A549 (cell line): ENCODE results near the gene WDR62. TPM values are rescaled to one million over a fixed set of nuclear protein-coding genes. Genes with fewer than 3 reads are reported as not detected.
A peak's percentile ranks its signal among the peaks of the same experiment; 100 is the strongest.

Experiments used
- ATAC-seq, 2 experiments: fragments of 200-7000 bp in 1 of 2; fragments of >200 bp in 1 of 2; cut with Nextera tagmentation in 1 of 2; cut with Tn5 transposase in 1 of 2; 3 replicates each; pipeline versions ENCODE4 v1.8.0 to v1.9.1; 2018 to 2020; ENCODE audit warnings: mild to moderate bottlenecking in 1 of 2, moderate library complexity in 1 of 2
- CTCF ChIA-PET: fragments of 300-600 bp; sonication (Branson Sonifier 250); formaldehyde crosslinking; extraction: SDS; loops from one replicate; lab custom pipeline; 2021; ENCODE audit warnings: antibody characterized with exemption, inconsistent platforms; lab: Yijun Ruan, JAX
- POLR2A ChIA-PET: fragments of 350-600 bp; formaldehyde crosslinking; extraction: SDS; loops from one replicate; lab custom pipeline; 2021; ENCODE audit warnings: antibody characterized with exemption, inconsistent platforms; lab: Yijun Ruan, JAX
- DNase-seq, 2 experiments: peaks; one replicate each; pipeline versions ENCODE4 v3.0.0 to v3.0.0-alpha.2; 2011 to 2016; ENCODE audit warnings: low read depth in 1 of 2, low spot score in 1 of 2
- FAIRE-seq: peaks from 2 replicates; lab custom pipeline; 2011; peaks lifted over from hg19 to GRCh38; lab: Jason Lieb, UNC
- H3K27ac ChIP-seq, 2 experiments: fragments of >200 bp; sonication (Bioruptor Twin); formaldehyde crosslinking; 3 replicates each; pipeline ENCODE4 v1.5.1; 2016 to 2017
- H3K4me1 ChIP-seq: fragments of >200 bp; sonication (Bioruptor Twin); formaldehyde crosslinking; 3 replicates; pipeline ENCODE4 v1.6.1; 2016
- H3K4me2 ChIP-seq: fragments of >200 bp; sonication (Bioruptor Twin); formaldehyde crosslinking; 3 replicates; pipeline ENCODE4 v1.6.1; 2016
- H3K4me3 ChIP-seq: fragments of >200 bp; sonication (Bioruptor Twin); formaldehyde crosslinking; 3 replicates; pipeline ENCODE4 v1.5.1; 2016
- H3K9me3 ChIP-seq: fragments of >200 bp; sonication (Bioruptor Twin); formaldehyde crosslinking; 3 replicates; pipeline ENCODE4 v1.6.1; 2016
- CBX2 ChIP-seq: fragments of 200-600 bp; sonication (generic); IDR thresholded peaks from 2 replicates; pipeline ENCODE4 v1.6.1; 2016; ENCODE audit warnings: low read depth, mild to moderate bottlenecking, borderline replicate concordance
- CEBPB ChIP-seq, 2 experiments: fragments of >200 bp in 1 of 2; sonication (Bioruptor Twin) in 1 of 2; formaldehyde crosslinking in 1 of 2; IDR thresholded peaks; 2 replicates each; pipeline ENCODE4 v1.6.1; 2012 to 2016
- CHD4 ChIP-seq: fragments of 200-600 bp; sonication (generic); IDR thresholded peaks from 2 replicates; pipeline ENCODE4 v1.6.1; 2016; ENCODE audit warnings: antibody characterized with exemption, mild to moderate bottlenecking, borderline replicate concordance
- EHF ChIP-seq: fragments of 250-450 bp; sonication (Bioruptor Pico); IDR thresholded peaks from 2 replicates; pipeline ENCODE4 v1.5.0; 2020; ENCODE audit warnings: mild to moderate bottlenecking
- EHMT2 ChIP-seq: fragments of 200-600 bp; sonication (generic); IDR thresholded peaks from 2 replicates; pipeline ENCODE4 v1.6.1; 2016; ENCODE audit warnings: antibody characterized with exemption, low read depth, mild to moderate bottlenecking, moderate library complexity
- EP300 ChIP-seq, 2 experiments: fragments of >200 bp; sonication (Bioruptor Twin); formaldehyde crosslinking; IDR thresholded peaks; 2 replicates in 1 of 2; 3 replicates in 1 of 2; pipeline ENCODE4 v1.6.1; 2016 to 2017
- ESRRA ChIP-seq: fragments of 150-350 bp; IDR thresholded peaks from 2 replicates; pipeline ENCODE4 v1.6.1; 2014; ENCODE audit warnings: mild to moderate bottlenecking, low read length, borderline replicate concordance
- FOSL2 ChIP-seq, 2 experiments: fragments of 450-650 bp in 1 of 2; fragments of >200 bp in 1 of 2; sonication (Bioruptor Twin) in 1 of 2; formaldehyde crosslinking; IDR thresholded peaks; 2 replicates each; pipeline versions ENCODE4 v1.5.0 to v1.6.1; 2016 to 2020; ENCODE audit warnings: mild to moderate bottlenecking in 1 of 2, moderate library complexity in 1 of 2
- GATA3 ChIP-seq: IDR thresholded peaks from 2 replicates; pipeline ENCODE4 v1.6.1; 2012; ENCODE audit warnings: borderline replicate concordance
- HDAC2 ChIP-seq: fragments of 200-600 bp; sonication (generic); IDR thresholded peaks from 2 replicates; pipeline ENCODE4 v1.6.1; 2016
- HOXB5 ChIP-seq: fragments of 250-450 bp; sonication (Bioruptor Pico); IDR thresholded peaks from 2 replicates; pipeline ENCODE4 v1.5.0; 2020; ENCODE audit warnings: mild to moderate bottlenecking, moderate library complexity
- JUN ChIP-seq, 2 experiments: fragments of >200 bp; sonication (Bioruptor Twin); formaldehyde crosslinking; IDR thresholded peaks; 2 replicates in 1 of 2; 3 replicates in 1 of 2; pipeline ENCODE4 v1.6.1; 2016 to 2017
- JUNB ChIP-seq: fragments of >200 bp; sonication (Bioruptor Twin); formaldehyde crosslinking; IDR thresholded peaks from 2 replicates; pipeline ENCODE4 v1.6.1; 2016
- KDM1A ChIP-seq: fragments of 200-600 bp; sonication (generic); IDR thresholded peaks from 2 replicates; pipeline ENCODE4 v1.6.1; 2016; ENCODE audit warnings: low read depth, mild to moderate bottlenecking
- KDM5A ChIP-seq: fragments of 200-600 bp; sonication (generic); IDR thresholded peaks from 2 replicates; pipeline ENCODE4 v1.6.1; 2016; ENCODE audit warnings: antibody characterized with exemption, mild to moderate bottlenecking
- MAFK ChIP-seq: fragments of 450-650 bp; IDR thresholded peaks from 2 replicates; pipeline ENCODE4 v1.6.1; 2014; ENCODE audit not compliant: partially characterized antibody
- MAZ ChIP-seq: fragments of 150-350 bp; IDR thresholded peaks from 2 replicates; pipeline ENCODE4 v1.6.1; 2014; ENCODE audit warnings: antibody characterized with exemption, low read depth, low read length, borderline replicate concordance
- NPAS2 ChIP-seq: fragments of 250-450 bp; sonication (Bioruptor Pico); IDR thresholded peaks from 2 replicates; pipeline ENCODE4 v1.8.0; 2022; ENCODE audit warnings: mild to moderate bottlenecking, moderate library complexity, borderline replicate concordance
- NR3C1 ChIP-seq: fragments of >200 bp; sonication (Bioruptor Twin); formaldehyde crosslinking; IDR thresholded peaks from 3 replicates; pipeline ENCODE4 v1.6.1; 2017
- POLR2A ChIP-seq: IDR thresholded peaks from 2 replicates; pipeline ENCODE4 v1.6.1; 2012; ENCODE audit warnings: mild to moderate bottlenecking, low read length
- RAD21 ChIP-seq, 2 experiments: fragments of >200 bp in 1 of 2; sonication (Bioruptor Twin) in 1 of 2; formaldehyde crosslinking in 1 of 2; IDR thresholded peaks in 1 of 2; conservative IDR thresholded peaks in 1 of 2; 2 replicates in 1 of 2; 3 replicates in 1 of 2; pipeline ENCODE4 v1.6.1; 2012 to 2018; ENCODE audit warnings: inconsistent platforms in 1 of 2
- RARB ChIP-seq: fragments of 250-450 bp; sonication (Bioruptor Pico); IDR thresholded peaks from 2 replicates; pipeline ENCODE4 v1.8.0; 2021; ENCODE audit warnings: mild to moderate bottlenecking, moderate library complexity
- RCOR1 ChIP-seq: fragments of 150-350 bp; IDR thresholded peaks from 2 replicates; pipeline ENCODE4 v1.6.1; 2014; ENCODE audit warnings: antibody characterized with exemption, low read length, low read depth
- RFX5 ChIP-seq: fragments of 450-650 bp; IDR thresholded peaks from 2 replicates; pipeline ENCODE4 v1.7.1; 2014; ENCODE audit warnings: antibody characterized with exemption, mild to moderate bottlenecking, moderate library complexity
- SREBF2 ChIP-seq: fragments of 450-650 bp; IDR thresholded peaks from 2 replicates; pipeline ENCODE4 v1.6.1; 2014; ENCODE audit warnings: mild to moderate bottlenecking, moderate library complexity
- TFCP2L1 ChIP-seq: fragments of 250-450 bp; sonication (Bioruptor Pico); IDR thresholded peaks from 2 replicates; pipeline ENCODE4 v1.5.0; 2021; ENCODE audit warnings: mild to moderate bottlenecking
- ZC3H11A ChIP-seq: fragments of 450-650 bp; IDR thresholded peaks from 2 replicates; pipeline ENCODE4 v1.6.1; 2014; ENCODE audit warnings: antibody characterized with exemption, mild to moderate bottlenecking
- ZFP36 ChIP-seq: fragments of 450-650 bp; IDR thresholded peaks from 2 replicates; pipeline ENCODE4 v1.6.1; 2014; ENCODE audit warnings: borderline replicate concordance; ENCODE audit not compliant: partially characterized antibody
- ZNF302 ChIP-seq: fragments of 250-450 bp; sonication (Bioruptor Pico); IDR thresholded peaks from 2 replicates; pipeline ENCODE4 v1.9.0; 2021; ENCODE audit warnings: inconsistent platforms, mild to moderate bottlenecking, moderate library complexity
- WGBS: methylation state at CpG from one replicate; pipeline ENCODE4 v1.1.6; 2017; ENCODE audit errors: missing lambda C conversion rate; 5-methylcytosine and 5-hydroxymethylcytosine counted together
- polyA plus RNA-seq, 4 experiments: library from polyadenylated mRNA; depleted of rRNA in 3 of 4; stranded (reverse); fragments of >200 nt; fragmentation: RNase III in 1 of 4; extraction: RNeasy Plus Mini Kit Qiagen cat#74134 plus additional on column Dnase treatment in 1 of 4; gene quantifications; 2 replicates in 3 of 4; 3 replicates in 1 of 4; pipeline ENCODE4 v1.2.3, GENCODE V29; 2011 to 2017
- TF ChIP-seq, protein P1 (sequence below): IDR thresholded peaks from 2 replicates; pipeline ENCODE4 v1.6.1; 2012
- TF ChIP-seq, protein P2 (sequence below): fragments of >200 bp; sonication (Bioruptor Twin); formaldehyde crosslinking; IDR thresholded peaks from 2 replicates; pipeline ENCODE4 v1.6.1; 2016
- TF ChIP-seq, protein P3 (sequence below): fragments of >200 bp; sonication (Bioruptor Twin); formaldehyde crosslinking; IDR thresholded peaks from 3 replicates; pipeline ENCODE4 v1.5.1; 2016
- TF ChIP-seq, protein P4 (sequence below): fragments of 250-450 bp; sonication (Bioruptor Pico); IDR thresholded peaks from 2 replicates; pipeline ENCODE4 v1.5.0; 2020; ENCODE audit warnings: low read depth, mild to moderate bottlenecking, moderate library complexity

The WDR62 gene
- polyA plus RNA-seq, 2 of the 4 experiments (the other 2 are of a cell fraction): 15.5 to 32.9 TPM

DNA sequence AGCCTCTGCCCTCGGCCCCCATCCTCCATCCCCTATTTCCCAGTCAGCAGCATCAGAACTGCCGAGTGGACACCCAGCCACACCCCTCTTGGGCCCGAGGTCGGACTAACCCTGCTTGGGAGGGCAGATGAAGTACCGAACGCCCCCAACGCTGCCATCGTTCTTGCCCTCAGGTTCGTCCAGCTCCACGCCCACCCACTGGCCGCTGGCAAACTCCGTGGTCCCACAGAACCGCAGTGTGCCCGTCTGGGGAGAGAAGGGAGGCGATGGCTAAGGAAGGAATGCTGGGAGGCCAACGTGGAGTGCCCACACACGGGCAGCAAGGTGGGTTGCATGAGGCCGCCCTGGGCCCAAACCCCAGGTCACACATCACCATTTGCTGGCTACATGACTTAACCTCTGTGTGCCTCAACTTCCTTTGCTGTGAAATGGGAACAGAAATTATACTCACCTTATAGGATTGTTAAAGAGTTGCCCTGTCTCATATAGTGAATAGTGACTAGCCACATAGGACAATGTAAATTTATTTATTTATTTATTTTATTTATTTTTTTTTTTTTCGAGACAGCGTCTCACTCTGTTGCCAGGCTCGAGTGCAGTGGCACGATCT, 35.5 kb upstream of the WDR62 start:
- Histone ChIP-seq H3K4me3 (no peak overlapping the region), H3K27ac (no peak overlapping the region), H3K4me1 (peaks cover 10% of the 10 kb centered on the region), H3K9me3 (no peaks in the 10 kb centered on the region), H3K4me2 (no peak overlapping the region)
- FAIRE-seq (no peak), DNase-seq (no peak), ATAC-seq (no peak)
- CTCF ChIA-PET: interaction anchor here (0.6 to 3.1 kb wide), 3 partner anchors 11 to 42 kb away, joined by 3 to 17 read pairs (median 3); no protein-coding TSS in a partner anchor
- TF ChIP-seq POLR2A (0 out of 2 replicates have a peak, but pooled peaks have one; percentile 16), JUNB (no peak)
- POLR2A ChIA-PET: no interaction called here
- WGBS: 95% methylated on average over 22 of the region's 22 CpGs

DNA sequence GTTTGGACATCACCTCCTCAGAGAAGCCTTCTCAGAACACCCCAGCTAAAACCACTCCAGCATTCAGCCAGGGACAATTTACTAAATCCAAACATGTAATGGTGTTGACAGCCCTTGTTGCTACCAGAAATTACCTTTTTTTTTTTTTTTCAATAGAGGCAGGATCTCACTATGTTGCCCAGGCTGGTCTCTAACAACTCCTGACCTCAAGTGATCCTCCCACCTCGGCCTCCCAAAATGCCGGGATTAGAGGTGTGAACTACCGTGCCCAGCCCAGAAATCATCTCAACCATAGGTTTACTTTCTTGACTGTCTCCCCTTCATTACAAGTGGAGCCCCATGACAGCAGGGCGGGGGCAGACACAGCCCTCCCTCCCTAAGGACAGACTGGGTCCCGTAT, 31.3 kb upstream of the WDR62 start:
- H3K4me1 ChIP-seq: no peaks in the 10 kb centered on the region
- no peak overlapping the region for H3K27ac ChIP-seq
- no peak overlapping the region for H3K4me2 ChIP-seq
- ATAC-seq (no peak), DNase-seq (no peak), FAIRE-seq (peak; percentile 36)
- 90% methylated on average over 5 of the region's 5 CpGs for WGBS
- POLR2A ChIA-PET: no interaction called here
- TF ChIP-seq NR3C1 (no peak), EHF (no peak), GATA3 (no peak), EHMT2 (no peak), MAZ (no peak), EP300 (IDR thresholded peaks at IDR 0.05) (no peak), HOXB5 (CRISPR knock-in tag) (no peak), ZC3H11A (no peak), RFX5 (no peak), ESRRA (no peak), CEBPB (IDR thresholded peaks at IDR 0.05) (no peak), KDM5A (no peak), POLR2A (no peak), CBX2 (no peak), RARB (CRISPR knock-in tag) (no peak)
- TF ChIP-seq, protein P1, sequence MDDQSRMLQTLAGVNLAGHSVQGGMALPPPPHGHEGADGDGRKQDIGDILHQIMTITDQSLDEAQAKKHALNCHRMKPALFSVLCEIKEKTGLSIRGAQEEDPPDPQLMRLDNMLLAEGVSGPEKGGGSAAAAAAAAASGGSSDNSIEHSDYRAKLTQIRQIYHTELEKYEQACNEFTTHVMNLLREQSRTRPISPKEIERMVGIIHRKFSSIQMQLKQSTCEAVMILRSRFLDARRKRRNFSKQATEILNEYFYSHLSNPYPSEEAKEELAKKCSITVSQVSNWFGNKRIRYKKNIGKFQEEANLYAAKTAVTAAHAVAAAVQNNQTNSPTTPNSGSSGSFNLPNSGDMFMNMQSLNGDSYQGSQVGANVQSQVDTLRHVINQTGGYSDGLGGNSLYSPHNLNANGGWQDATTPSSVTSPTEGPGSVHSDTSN: no peak
- TF ChIP-seq, protein P2, sequence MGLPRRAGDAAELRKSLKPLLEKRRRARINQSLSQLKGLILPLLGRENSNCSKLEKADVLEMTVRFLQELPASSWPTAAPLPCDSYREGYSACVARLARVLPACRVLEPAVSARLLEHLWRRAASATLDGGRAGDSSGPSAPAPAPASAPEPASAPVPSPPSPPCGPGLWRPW: no peak
- TF ChIP-seq, protein P3, sequence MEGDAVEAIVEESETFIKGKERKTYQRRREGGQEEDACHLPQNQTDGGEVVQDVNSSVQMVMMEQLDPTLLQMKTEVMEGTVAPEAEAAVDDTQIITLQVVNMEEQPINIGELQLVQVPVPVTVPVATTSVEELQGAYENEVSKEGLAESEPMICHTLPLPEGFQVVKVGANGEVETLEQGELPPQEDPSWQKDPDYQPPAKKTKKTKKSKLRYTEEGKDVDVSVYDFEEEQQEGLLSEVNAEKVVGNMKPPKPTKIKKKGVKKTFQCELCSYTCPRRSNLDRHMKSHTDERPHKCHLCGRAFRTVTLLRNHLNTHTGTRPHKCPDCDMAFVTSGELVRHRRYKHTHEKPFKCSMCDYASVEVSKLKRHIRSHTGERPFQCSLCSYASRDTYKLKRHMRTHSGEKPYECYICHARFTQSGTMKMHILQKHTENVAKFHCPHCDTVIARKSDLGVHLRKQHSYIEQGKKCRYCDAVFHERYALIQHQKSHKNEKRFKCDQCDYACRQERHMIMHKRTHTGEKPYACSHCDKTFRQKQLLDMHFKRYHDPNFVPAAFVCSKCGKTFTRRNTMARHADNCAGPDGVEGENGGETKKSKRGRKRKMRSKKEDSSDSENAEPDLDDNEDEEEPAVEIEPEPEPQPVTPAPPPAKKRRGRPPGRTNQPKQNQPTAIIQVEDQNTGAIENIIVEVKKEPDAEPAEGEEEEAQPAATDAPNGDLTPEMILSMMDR: no peak
- TF ChIP-seq, protein P4, sequence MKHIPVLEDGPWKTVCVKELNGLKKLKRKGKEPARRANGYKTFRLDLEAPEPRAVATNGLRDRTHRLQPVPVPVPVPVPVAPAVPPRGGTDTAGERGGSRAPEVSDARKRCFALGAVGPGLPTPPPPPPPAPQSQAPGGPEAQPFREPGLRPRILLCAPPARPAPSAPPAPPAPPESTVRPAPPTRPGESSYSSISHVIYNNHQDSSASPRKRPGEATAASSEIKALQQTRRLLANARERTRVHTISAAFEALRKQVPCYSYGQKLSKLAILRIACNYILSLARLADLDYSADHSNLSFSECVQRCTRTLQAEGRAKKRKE (CRISPR knock-in tag): no peak
- H3K9me3 ChIP-seq: no peaks in the 10 kb centered on the region
- CTCF ChIA-PET: interaction anchor here (0.9 kb wide), 1 partner anchor 14 kb away, joined by 3 read pairs; no protein-coding TSS in a partner anchor
- H3K4me3 ChIP-seq: no peak overlapping the region

DNA sequence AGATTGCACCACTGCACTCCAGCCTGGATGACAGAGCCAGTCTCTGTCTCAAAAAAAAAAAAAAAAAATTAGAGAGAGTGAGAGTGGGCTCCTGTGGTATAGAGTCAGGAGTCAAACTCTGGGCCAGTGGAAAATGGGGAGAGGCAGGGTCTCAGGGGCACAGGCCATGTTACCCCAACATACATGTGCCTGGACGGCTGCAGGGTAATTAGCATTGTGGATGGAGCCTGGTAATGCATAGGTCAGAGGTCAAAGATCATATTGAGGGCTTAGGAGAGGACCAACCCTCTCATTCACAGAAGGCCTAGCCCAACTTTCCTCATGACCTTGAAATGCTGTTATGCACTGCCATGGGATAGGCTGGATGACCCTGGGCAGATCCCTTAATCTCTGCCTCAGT, 29.2 kb upstream of the WDR62 start:
- Histone ChIP-seq H3K27ac (no peak overlapping the region), H3K4me3 (no peak overlapping the region), H3K9me3 (no peaks in the 10 kb centered on the region), H3K4me2 (no peak overlapping the region), H3K4me1 (no peaks in the 10 kb centered on the region)
- CTCF ChIA-PET: no interaction called here
- DNase-seq (no peak), ATAC-seq (no peak), FAIRE-seq (no peak)
- POLR2A ChIA-PET: no interaction called here
- 63% methylated on average over 1 of the region's 1 CpG for WGBS
- TF ChIP-seq MAZ (no peak), HDAC2 (no peak), SREBF2 (no peak), EP300 (IDR thresholded peaks at IDR 0.05) (no peak), JUN (IDR thresholded peaks at IDR 0.05) (no peak), POLR2A (no peak), ZFP36 (no peak), NPAS2 (CRISPR knock-in tag) (no peak), ZNF302 (CRISPR knock-in tag) (no peak), RAD21 (conservative IDR thresholded peaks at IDR 0.05 in 1 of 2, IDR thresholded peaks at IDR 0.05 in 1 of 2) (no peak), CEBPB (IDR thresholded peaks at IDR 0.05) (no peak), CBX2 (no peak), TFCP2L1 (no peak), KDM1A (no peak), CHD4 (no peak), MAFK (no peak), FOSL2 (IDR thresholded peaks at IDR 0.05) (no peak), FOSL2 (CRISPR knock-in tag; IDR thresholded peaks at IDR 0.05) (no peak), RCOR1 (no peak), RARB (CRISPR knock-in tag) (no peak)
